GM23338 (cell line): ENCODE measurements around the gene MBOAT1. TPM values are rescaled to one million over a fixed set of nuclear protein-coding genes. Genes with fewer than 3 reads are reported as not detected.

Experiments
- ATAC-seq: fragments of 200-7000 bp; cut with Tn5 transposase; 3 replicates; pipeline ENCODE4 v1.9.1; 2020
- DNase-seq: peaks from one replicate; pipeline ENCODE4 v3.0.0-alpha.2; 2015; ENCODE audit warnings: low spot score
- H2AFZ ChIP-seq: fragments of 200-600 bp; sonication (generic); 2 replicates; pipeline ENCODE4 v1.8.0; 2016; ENCODE audit warnings: antibody characterized with exemption, mild to moderate bottlenecking, moderate library complexity
- H3F3A ChIP-seq: fragments of 200-600 bp; sonication (generic); replicated peaks from 2 replicates; pipeline ENCODE4 v1.8.0; 2017; ENCODE audit warnings: antibody characterized with exemption, mixed run types, low read depth
- H3K27ac ChIP-seq: fragments of 200-600 bp; sonication (generic); 2 replicates; pipeline ENCODE4 v1.6.1; 2016; ENCODE audit warnings: low read depth
- H3K27me3 ChIP-seq: fragments of 200-600 bp; sonication (generic); 2 replicates; pipeline ENCODE4 v1.8.0; 2016; ENCODE audit warnings: mild to moderate bottlenecking, mixed run types, moderate library complexity; ENCODE audit not compliant: insufficient read depth
- H3K36me3 ChIP-seq: fragments of 200-600 bp; sonication (generic); 2 replicates; pipeline ENCODE4 v1.8.0; 2016; ENCODE audit warnings: mild to moderate bottlenecking; ENCODE audit not compliant: insufficient read depth
- H3K4me1 ChIP-seq: fragments of 200-600 bp; sonication (generic); 2 replicates; pipeline ENCODE4 v1.8.0; 2016; ENCODE audit warnings: mild to moderate bottlenecking, moderate library complexity; ENCODE audit not compliant: insufficient read depth
- H3K4me2 ChIP-seq: fragments of 200-600 bp; sonication (generic); 2 replicates; pipeline ENCODE4 v1.7.1; 2017; ENCODE audit warnings: mixed run types
- H3K4me3 ChIP-seq: fragments of 200-600 bp; sonication (generic); 2 replicates; pipeline ENCODE4 v1.6.1; 2016; ENCODE audit warnings: mixed run types
- H3K79me2 ChIP-seq: fragments of 200-600 bp; sonication (generic); replicated peaks from 2 replicates; pipeline ENCODE4 v1.8.0; 2017; ENCODE audit warnings: mild to moderate bottlenecking; ENCODE audit not compliant: insufficient read depth
- H3K9me2 ChIP-seq: fragments of 200-600 bp; sonication (generic); 2 replicates; pipeline ENCODE4 v1.8.0; 2017; ENCODE audit not compliant: insufficient read depth
- H4K20me1 ChIP-seq: fragments of 200-600 bp; sonication (generic); replicated peaks from 2 replicates; pipeline ENCODE4 v1.8.0; 2017; ENCODE audit warnings: mild to moderate bottlenecking; ENCODE audit not compliant: insufficient read depth
- H3K27ac Mint-ChIP-seq: 2 replicates; pipeline ENCODE4 v1.8.0; 2020; ENCODE audit warnings: inconsistent platforms, mild to moderate bottlenecking, moderate library complexity, mixed read lengths
- H3K27me3 Mint-ChIP-seq: 3 replicates; pipeline ENCODE4 v1.8.0; 2022; ENCODE audit warnings: low read depth, mild to moderate bottlenecking, moderate library complexity, mixed read lengths, inconsistent platforms; ENCODE audit not compliant: insufficient read depth, poor library complexity
- H3K36me3 Mint-ChIP-seq: 3 replicates; pipeline ENCODE4 v1.8.0; 2021; ENCODE audit warnings: low read depth, mild to moderate bottlenecking, inconsistent platforms, moderate library complexity, mixed read lengths
- H3K4me1 Mint-ChIP-seq: 3 replicates; pipeline ENCODE4 v1.8.0; 2020; ENCODE audit warnings: mild to moderate bottlenecking, inconsistent platforms, mixed read lengths
- H3K4me3 Mint-ChIP-seq: 3 replicates; pipeline ENCODE4 v1.8.0; 2021; ENCODE audit warnings: moderate library complexity, mild to moderate bottlenecking, inconsistent platforms, mixed read lengths
- H3K9me3 Mint-ChIP-seq: 3 replicates; pipeline ENCODE4 v1.8.0; 2020; ENCODE audit warnings: moderate library complexity, mild to moderate bottlenecking, inconsistent platforms, mixed read lengths
- CREB1 ChIP-seq: fragments of 250-450 bp; sonication (Bioruptor Pico); IDR thresholded peaks from 2 replicates; pipeline ENCODE4 v1.5.0; 2020; ENCODE audit warnings: low read depth, mild to moderate bottlenecking, moderate library complexity
- CTCF ChIP-seq, 2 experiments: fragments of 200-600 bp in 1 of 2; sonication (generic) in 1 of 2; conservative IDR thresholded peaks; 2 replicates each; pipeline versions ENCODE4 v1.5.1 to v1.6.1; 2016 to 2017; ENCODE audit warnings: antibody characterized with exemption in 2 of 2, low read depth in 2 of 2, mild to moderate bottlenecking in 2 of 2, moderate library complexity in 1 of 2
- EZH2 ChIP-seq: fragments of 200-600 bp; sonication (generic); IDR thresholded peaks from one replicate; pipeline ENCODE4 v1.8.0; 2017; ENCODE audit warnings: antibody characterized with exemption, mild to moderate bottlenecking, low read depth; ENCODE audit not compliant: unreplicated experiment
- EZH2phosphoT487 ChIP-seq: fragments of 200-600 bp; sonication (generic); IDR thresholded peaks from one replicate; pipeline ENCODE4 v1.8.1; 2018; ENCODE audit warnings: antibody characterized with exemption; ENCODE audit not compliant: unreplicated experiment
- JUNB ChIP-seq: IDR thresholded peaks from one replicate; pipeline ENCODE4 v1.6.1; 2016; ENCODE audit warnings: antibody characterized with exemption; ENCODE audit not compliant: unreplicated experiment
- NANOG ChIP-seq: IDR thresholded peaks from 2 replicates; pipeline ENCODE4 v1.6.1; 2016; ENCODE audit warnings: antibody characterized with exemption, borderline replicate concordance
- POLR2AphosphoS5 ChIP-seq: IDR thresholded peaks from 2 replicates; pipeline ENCODE4 v1.6.1; 2016; ENCODE audit warnings: antibody characterized with exemption, low read depth
- STAT1 ChIP-seq: IDR thresholded peaks from one replicate; pipeline ENCODE4 v1.6.1; 2016; ENCODE audit warnings: antibody characterized with exemption; ENCODE audit not compliant: unreplicated experiment
- ZNF114 ChIP-seq: fragments of 250-450 bp; sonication (Bioruptor Pico); IDR thresholded peaks from 2 replicates; pipeline ENCODE4 v1.5.0; 2020; ENCODE audit warnings: mild to moderate bottlenecking, moderate library complexity
- ZNF331 ChIP-seq: fragments of 250-450 bp; sonication (Bioruptor Pico); IDR thresholded peaks from 2 replicates; pipeline ENCODE4 v1.5.0; 2020; ENCODE audit warnings: low read depth, mild to moderate bottlenecking, moderate library complexity
- ZNF462 ChIP-seq: fragments of 250-450 bp; sonication (Bioruptor Pico); IDR thresholded peaks from 2 replicates; pipeline ENCODE4 v1.5.0; 2020; ENCODE audit warnings: mild to moderate bottlenecking, moderate library complexity
- polyA plus RNA-seq: library from polyadenylated mRNA; unstranded; fragments of >200 nt; fragmentation: Nextera tagmentation; extraction: Ambion mirVana; gene quantifications from 2 replicates; pipeline ENCODE4 v1.2.1, GENCODE V29; 2016
- total RNA-seq: library from RNA; depleted of rRNA; stranded (reverse); fragments of >200 nt; shearing (Covaris generic); gene quantifications from 2 replicates; pipeline ENCODE4 v1.2.3, GENCODE V29; 2014
- TF ChIP-seq, protein P1 (sequence below): IDR thresholded peaks from one replicate; pipeline ENCODE4 v1.6.1; 2018; ENCODE audit warnings: antibody characterized with exemption; ENCODE audit not compliant: unreplicated experiment
- TF ChIP-seq, protein P2 (sequence below): IDR thresholded peaks from 2 replicates; pipeline ENCODE4 v1.6.1; 2016; ENCODE audit warnings: antibody characterized with exemption

Gene MBOAT1
- total and polyA plus RNA-seq, 2 experiments from 2014 or later = 3.8 to 18.6 TPM

- Histone ChIP-seq H3K4me1 (no peaks in the 10 kb centered on the region), H3K9me2 (no peaks in the 10 kb centered on the region), H3F3A (no peaks in the 10 kb centered on the region), H4K20me1 (no peaks in the 10 kb centered on the region), H3K27me3 (no peaks in the 10 kb centered on the region), H3K36me3 (no peaks in the 10 kb centered on the region), H3K4me3 (no peak overlapping the region), H3K4me2 (no peak overlapping the region), H2AFZ (no peak overlapping the region), H3K79me2 (no peaks in the 10 kb centered on the region), H3K27ac (no peak overlapping the region)
- peaks cover 4% of the 10 kb centered on the region for H3K27me3 Mint-ChIP-seq
- H3K4me3 Mint-ChIP-seq = no peak overlapping the region
- no peak for ATAC-seq
- no peaks in the 10 kb centered on the region for H3K36me3 Mint-ChIP-seq
- H3K27ac Mint-ChIP-seq = no peak overlapping the region
- no peak for TF ChIP-seq STAT1
- TF ChIP-seq ZNF114 (CRISPR knock-in tag) = no peak
- TF ChIP-seq EZH2phosphoT487 = no peak
- no peak for TF ChIP-seq NANOG
- no peak for TF ChIP-seq EZH2
- TF ChIP-seq, protein P1, sequence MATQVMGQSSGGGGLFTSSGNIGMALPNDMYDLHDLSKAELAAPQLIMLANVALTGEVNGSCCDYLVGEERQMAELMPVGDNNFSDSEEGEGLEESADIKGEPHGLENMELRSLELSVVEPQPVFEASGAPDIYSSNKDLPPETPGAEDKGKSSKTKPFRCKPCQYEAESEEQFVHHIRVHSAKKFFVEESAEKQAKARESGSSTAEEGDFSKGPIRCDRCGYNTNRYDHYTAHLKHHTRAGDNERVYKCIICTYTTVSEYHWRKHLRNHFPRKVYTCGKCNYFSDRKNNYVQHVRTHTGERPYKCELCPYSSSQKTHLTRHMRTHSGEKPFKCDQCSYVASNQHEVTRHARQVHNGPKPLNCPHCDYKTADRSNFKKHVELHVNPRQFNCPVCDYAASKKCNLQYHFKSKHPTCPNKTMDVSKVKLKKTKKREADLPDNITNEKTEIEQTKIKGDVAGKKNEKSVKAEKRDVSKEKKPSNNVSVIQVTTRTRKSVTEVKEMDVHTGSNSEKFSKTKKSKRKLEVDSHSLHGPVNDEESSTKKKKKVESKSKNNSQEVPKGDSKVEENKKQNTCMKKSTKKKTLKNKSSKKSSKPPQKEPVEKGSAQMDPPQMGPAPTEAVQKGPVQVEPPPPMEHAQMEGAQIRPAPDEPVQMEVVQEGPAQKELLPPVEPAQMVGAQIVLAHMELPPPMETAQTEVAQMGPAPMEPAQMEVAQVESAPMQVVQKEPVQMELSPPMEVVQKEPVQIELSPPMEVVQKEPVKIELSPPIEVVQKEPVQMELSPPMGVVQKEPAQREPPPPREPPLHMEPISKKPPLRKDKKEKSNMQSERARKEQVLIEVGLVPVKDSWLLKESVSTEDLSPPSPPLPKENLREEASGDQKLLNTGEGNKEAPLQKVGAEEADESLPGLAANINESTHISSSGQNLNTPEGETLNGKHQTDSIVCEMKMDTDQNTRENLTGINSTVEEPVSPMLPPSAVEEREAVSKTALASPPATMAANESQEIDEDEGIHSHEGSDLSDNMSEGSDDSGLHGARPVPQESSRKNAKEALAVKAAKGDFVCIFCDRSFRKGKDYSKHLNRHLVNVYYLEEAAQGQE = no peak
- TF ChIP-seq, protein P2, sequence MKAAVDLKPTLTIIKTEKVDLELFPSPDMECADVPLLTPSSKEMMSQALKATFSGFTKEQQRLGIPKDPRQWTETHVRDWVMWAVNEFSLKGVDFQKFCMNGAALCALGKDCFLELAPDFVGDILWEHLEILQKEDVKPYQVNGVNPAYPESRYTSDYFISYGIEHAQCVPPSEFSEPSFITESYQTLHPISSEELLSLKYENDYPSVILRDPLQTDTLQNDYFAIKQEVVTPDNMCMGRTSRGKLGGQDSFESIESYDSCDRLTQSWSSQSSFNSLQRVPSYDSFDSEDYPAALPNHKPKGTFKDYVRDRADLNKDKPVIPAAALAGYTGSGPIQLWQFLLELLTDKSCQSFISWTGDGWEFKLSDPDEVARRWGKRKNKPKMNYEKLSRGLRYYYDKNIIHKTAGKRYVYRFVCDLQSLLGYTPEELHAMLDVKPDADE = no peak
- TF ChIP-seq ZNF331 (CRISPR knock-in tag) = no peak
- TF ChIP-seq JUNB = no peak
- TF ChIP-seq ZNF462 = no peak
- TF ChIP-seq POLR2AphosphoS5 = no peak
- TF ChIP-seq CREB1 = no peak
- no peak for TF ChIP-seq CTCF (conservative IDR thresholded peaks at IDR 0.05; ENCODE audit: low read depth in 2 of 2)
- H3K4me1 Mint-ChIP-seq = no peaks in the 10 kb centered on the region
- no peaks in the 10 kb centered on the region for H3K9me3 Mint-ChIP-seq
- no peak for DNase-seq
Measured at GRCh38 chr6:20252311-20252710, 40.0 kb upstream of the MBOAT1 start.
